ENCODE data around the gene FXYD7. TPM values are rescaled to one million over a fixed set of nuclear protein-coding genes. Genes with fewer than 3 reads are reported as not detected.

Gene FXYD7
- total and polyA plus RNA-seq, 4 experiments from 2014 or later = 5.5 to 11.1 (median 9.9) TPM

GRCh38 chr19:35179830-35180229 is 36.8 kb downstream of the FXYD7 start:
- intact Hi-C loops (cut with micrococcal nuclease) = no loop called here
- Histone ChIP-seq H3K4me1 (ENCODE audit: insufficient read depth, low read length) (peaks cover 27% of the 10 kb centered on the region), H3K27me3 (ENCODE audit: insufficient read depth, low read length) (no peaks in the 10 kb centered on the region), H3K36me3 (ENCODE audit: insufficient read depth, low read length) (no peaks in the 10 kb centered on the region), H3K4me3 (ENCODE audit: low read length in 2 of 2) (no peak overlapping the region), H3K9me3 (ENCODE audit: control insufficient read depth in 1 of 2, low read length in 2 of 2) (no peaks in the 10 kb centered on the region), H3K27ac (ENCODE audit: low read depth, low read length) (no peak overlapping the region)
- DNase-seq = no peak
- H3K27ac Mint-ChIP-seq = peak overlapping the region in 5 of 7 donors; percentile 4 to 94 (median 80)
- H3K27me3 Mint-ChIP-seq = no peaks in the 10 kb centered on the region
- ChIA-PET POLR2A (ENCODE audit: partially characterized antibody) (interaction anchor here (1.3 to 16.0 kb wide), 7 partner anchors 10 to 32 kb away, joined by 3 to 140 read pairs (median 4); partner anchors contain the start of gene FXYD5), CTCF (ENCODE audit: partially characterized antibody) (interaction anchor here (1.1 to 1.9 kb wide), 4 partner anchors 14 to 113 kb away, joined by 3 to 11 read pairs (median 4); partner anchors contain the start of gene FXYD7)
- peaks cover 24 to 62% (median 37%) of the 10 kb centered on the region in 4 donors for H3K4me1 Mint-ChIP-seq
- peak overlapping the region in 5 of 8 donors; percentile 21 to 90 (median 56) for H3K4me3 Mint-ChIP-seq
- peaks cover 0 to 11% of the 10 kb centered on the region in 2 donors for H3K36me3 Mint-ChIP-seq
- H3K9me3 Mint-ChIP-seq = peaks cover 0 to 12% (median 4%) of the 10 kb centered on the region in 8 donors

GRCh38 chr19:35181387-35181786 is 38.3 kb downstream of the FXYD7 start:
- H3K4me3 ChIP-seq (ENCODE audit: low read length in 2 of 2) = no peak overlapping the region
- ChIA-PET POLR2A (ENCODE audit: partially characterized antibody) (interaction anchor here (16.0 kb wide), 1 partner anchor 23 kb away, joined by 140 read pairs; the partner anchor contains the start of gene FXYD5), CTCF (ENCODE audit: partially characterized antibody) (interaction anchor here (1.3 to 2.4 kb wide), 3 partner anchors 13 to 115 kb away, joined by 3 to 5 read pairs (median 4); partner anchors contain the start of gene FXYD7)
- H3K4me1 ChIP-seq (ENCODE audit: insufficient read depth, low read length) = peaks cover 23% of the 10 kb centered on the region
- Mint-ChIP-seq H3K27ac (peak overlapping the region in 2 of 7 donors; percentile 55 to 68), H3K4me1 (peaks cover 20 to 53% (median 30%) of the 10 kb centered on the region in 4 donors), H3K4me3 (no peak overlapping the region), H3K9me3 (peaks cover 0 to 12% (median 3%) of the 10 kb centered on the region in 8 donors), H3K36me3 (peaks cover 0 to 7% of the 10 kb centered on the region in 2 donors), H3K27me3 (no peaks in the 10 kb centered on the region)
- H3K27ac ChIP-seq (ENCODE audit: low read depth, low read length) = no peak overlapping the region
- H3K36me3 ChIP-seq (ENCODE audit: insufficient read depth, low read length) = no peaks in the 10 kb centered on the region
- intact Hi-C loops (cut with micrococcal nuclease) = no loop called here
- no peaks in the 10 kb centered on the region for H3K9me3 ChIP-seq (ENCODE audit: control insufficient read depth in 1 of 2, low read length in 2 of 2)
- H3K27me3 ChIP-seq (ENCODE audit: insufficient read depth, low read length) = no peaks in the 10 kb centered on the region
- DNase-seq = no peak

DNA sequence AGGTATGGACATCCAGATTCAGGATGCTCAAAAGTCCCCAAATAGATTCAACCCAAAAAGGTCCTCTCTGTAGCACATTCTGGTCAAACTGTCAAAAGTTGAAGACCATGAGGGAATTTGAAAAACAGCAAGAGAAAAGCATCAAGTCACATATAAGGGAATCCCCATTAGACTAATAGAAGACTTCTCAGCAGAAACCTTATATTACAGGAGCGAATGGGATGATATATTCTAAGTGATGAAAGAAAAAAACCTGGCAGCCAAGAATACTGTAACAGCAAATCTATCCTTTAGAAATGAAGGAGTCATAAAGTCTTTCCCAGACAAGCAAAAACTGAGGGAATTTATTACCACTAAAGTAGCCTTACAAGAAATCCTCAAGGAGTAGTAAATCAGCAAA is 41.2 kb downstream of the FXYD7 start:
- ChIA-PET CTCF (ENCODE audit: partially characterized antibody) (interaction anchor here (1.7 kb wide), 1 partner anchor 10 kb away, joined by 4 read pairs; no protein-coding TSS in a partner anchor), POLR2A (ENCODE audit: partially characterized antibody) (interaction anchor here (1.7 kb wide), 1 partner anchor 13 kb away, joined by 4 read pairs; no protein-coding TSS in a partner anchor)
- H3K36me3 ChIP-seq (ENCODE audit: insufficient read depth, low read length) = no peaks in the 10 kb centered on the region

GRCh38 chr19:35184884-35185283 is 41.8 kb downstream of the FXYD7 start:
- Histone ChIP-seq H3K27me3 (ENCODE audit: insufficient read depth, low read length) (no peaks in the 10 kb centered on the region), H3K27ac (ENCODE audit: low read depth, low read length) (no peak overlapping the region), H3K9me3 (ENCODE audit: control insufficient read depth in 1 of 2, low read length in 2 of 2) (no peaks in the 10 kb centered on the region), H3K36me3 (ENCODE audit: insufficient read depth, low read length) (no peaks in the 10 kb centered on the region), H3K4me3 (ENCODE audit: low read length in 2 of 2) (no peak overlapping the region), H3K4me1 (ENCODE audit: insufficient read depth, low read length) (peaks cover 11% of the 10 kb centered on the region)
- Mint-ChIP-seq H3K27me3 (no peaks in the 10 kb centered on the region), H3K4me1 (peaks cover 4 to 25% (median 14%) of the 10 kb centered on the region in 4 donors), H3K27ac (peak overlapping the region in 1 of 7 donors; percentile 72), H3K36me3 (no peaks in the 10 kb centered on the region), H3K9me3 (peaks cover 0 to 10% (median 0%) of the 10 kb centered on the region in 8 donors), H3K4me3 (no peak overlapping the region)
- ChIA-PET POLR2A (ENCODE audit: partially characterized antibody) (no interaction called here), CTCF (ENCODE audit: partially characterized antibody) (interaction anchor here (1.0 kb wide), 1 partner anchor 31 kb away, joined by 3 read pairs; no protein-coding TSS in a partner anchor)
- intact Hi-C loops (cut with micrococcal nuclease) = no loop called here
- DNase-seq = no peak

More for the DNA sequence above, 41.2 kb downstream of the FXYD7 start:
- H3K27ac ChIP-seq (ENCODE audit: low read depth, low read length) = no peak overlapping the region
- peaks cover 0 to 10% (median 0%) of the 10 kb centered on the region in 8 donors for H3K9me3 Mint-ChIP-seq
- H3K36me3 Mint-ChIP-seq = no peaks in the 10 kb centered on the region
- no peak overlapping the region for H3K4me3 ChIP-seq (ENCODE audit: low read length in 2 of 2)
- no peaks in the 10 kb centered on the region for H3K27me3 Mint-ChIP-seq
- peaks cover 9 to 30% (median 19%) of the 10 kb centered on the region in 4 donors for H3K4me1 Mint-ChIP-seq
- peaks cover 17% of the 10 kb centered on the region for H3K4me1 ChIP-seq (ENCODE audit: insufficient read depth, low read length)
- H3K9me3 ChIP-seq (ENCODE audit: control insufficient read depth in 1 of 2, low read length in 2 of 2) = no peaks in the 10 kb centered on the region
- intact Hi-C loops (cut with micrococcal nuclease) = no loop called here
- no peaks in the 10 kb centered on the region for H3K27me3 ChIP-seq (ENCODE audit: insufficient read depth, low read length)
- no peak overlapping the region for H3K4me3 Mint-ChIP-seq
- DNase-seq = no peak
- H3K27ac Mint-ChIP-seq = no peak overlapping the region

DNA sequence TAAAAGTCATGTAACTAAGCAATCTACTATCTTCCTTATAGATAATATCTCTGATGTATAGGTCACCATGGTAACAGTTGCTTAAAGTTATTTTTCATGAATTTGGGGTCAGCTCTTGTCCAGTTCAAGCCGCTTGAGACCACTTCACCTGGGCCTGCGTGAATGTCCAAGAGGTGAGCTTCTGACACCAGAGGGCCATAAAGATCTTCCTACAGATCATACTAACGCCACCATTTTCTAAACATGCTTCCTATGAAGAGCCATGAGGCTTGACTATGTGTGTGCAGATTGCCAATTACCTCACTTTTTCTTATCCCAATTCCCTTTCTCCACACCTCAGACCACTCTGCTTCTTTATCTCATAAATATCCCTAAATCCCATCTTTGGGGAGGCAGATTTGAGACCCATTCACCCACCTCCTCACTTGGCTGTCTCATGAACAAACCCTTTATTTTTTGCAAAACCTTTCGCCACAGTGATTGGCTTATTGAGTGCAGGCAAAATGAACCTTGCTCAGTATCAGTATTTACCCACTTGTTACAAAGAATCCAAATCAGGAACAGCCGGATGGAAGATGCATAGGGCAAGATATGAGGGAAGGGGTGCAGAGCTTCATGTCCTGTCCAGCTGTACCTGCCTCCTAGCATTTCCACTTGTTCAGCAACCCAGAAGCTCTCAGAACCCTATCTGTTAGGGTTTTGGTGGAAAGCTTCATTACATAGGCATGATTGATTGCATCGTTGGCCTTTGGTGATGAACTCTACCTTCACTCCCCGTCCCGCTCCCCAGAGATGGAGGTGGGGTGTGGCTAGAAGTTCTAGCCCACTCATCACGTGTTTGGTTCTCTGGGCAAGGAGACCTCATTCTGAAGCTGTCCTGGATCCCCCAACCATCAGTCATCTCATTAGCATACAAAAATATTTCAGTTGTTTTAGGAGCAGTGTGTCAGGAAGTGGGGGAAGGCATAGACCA is 51.2 kb downstream of the FXYD7 start:
- H3K4me3 ChIP-seq (ENCODE audit: low read length in 2 of 2) = no peak overlapping the region
- no peak overlapping the region for H3K27ac ChIP-seq (ENCODE audit: low read depth, low read length)
- H3K4me1 ChIP-seq (ENCODE audit: insufficient read depth, low read length) = peaks cover 9% of the 10 kb centered on the region
- H3K36me3 ChIP-seq (ENCODE audit: insufficient read depth, low read length) = no peaks in the 10 kb centered on the region
- peaks cover 11 to 19% (median 14%) of the 10 kb centered on the region in 4 donors for H3K4me1 Mint-ChIP-seq
- peak overlapping the region in 4 of 7 donors; percentile 7 to 34 (median 22) for H3K27ac Mint-ChIP-seq
- no peak for DNase-seq
- peaks cover 0 to 2% (median 0%) of the 10 kb centered on the region in 8 donors for H3K9me3 Mint-ChIP-seq
- H3K27me3 Mint-ChIP-seq = no peaks in the 10 kb centered on the region
- ChIA-PET POLR2A (ENCODE audit: partially characterized antibody) (interaction anchor here (0.6 to 4.3 kb wide), 10 partner anchors 12 to 72 kb away, joined by 3 to 23 read pairs (median 4); no protein-coding TSS in a partner anchor), CTCF (ENCODE audit: partially characterized antibody) (interaction anchor here (0.7 to 1.9 kb wide), 16 partner anchors 9 to 301 kb away, joined by 3 to 6 read pairs (median 4); partner anchors contain the start of gene FXYD5)
- H3K9me3 ChIP-seq (ENCODE audit: control insufficient read depth in 1 of 2, low read length in 2 of 2) = no peaks in the 10 kb centered on the region
- intact Hi-C loops (cut with micrococcal nuclease) = loop anchor here (2.0 kb wide), 1 partner anchor 17 kb away; no protein-coding TSS in a partner anchor
- H3K27me3 ChIP-seq (ENCODE audit: insufficient read depth, low read length) = no peaks in the 10 kb centered on the region
- H3K4me3 Mint-ChIP-seq = no peak overlapping the region
- H3K36me3 Mint-ChIP-seq = no peaks in the 10 kb centered on the region

GRCh38 chr19:35195830-35196229 is 52.8 kb downstream of the FXYD7 start:
- Mint-ChIP-seq H3K36me3 (no peaks in the 10 kb centered on the region), H3K27me3 (no peaks in the 10 kb centered on the region), H3K27ac (no peak overlapping the region), H3K4me1 (peaks cover 13 to 28% (median 22%) of the 10 kb centered on the region in 4 donors), H3K4me3 (no peak overlapping the region), H3K9me3 (peaks cover 0 to 2% (median 0%) of the 10 kb centered on the region in 8 donors)
- H3K27ac ChIP-seq (ENCODE audit: low read depth, low read length) = no peak overlapping the region
- POLR2A ChIA-PET (ENCODE audit: partially characterized antibody) = interaction anchor here (3.3 to 4.3 kb wide), 2 partner anchors 11 to 17 kb away, joined by 11 to 23 read pairs; no protein-coding TSS in a partner anchor
- no peaks in the 10 kb centered on the region for H3K36me3 ChIP-seq (ENCODE audit: insufficient read depth, low read length)
- H3K4me1 ChIP-seq (ENCODE audit: insufficient read depth, low read length) = peaks cover 9% of the 10 kb centered on the region
- H3K4me3 ChIP-seq (ENCODE audit: low read length in 2 of 2) = no peak overlapping the region
- no peak for DNase-seq
- no peaks in the 10 kb centered on the region for H3K9me3 ChIP-seq (ENCODE audit: control insufficient read depth in 1 of 2, low read length in 2 of 2)
- H3K27me3 ChIP-seq (ENCODE audit: insufficient read depth, low read length) = no peaks in the 10 kb centered on the region
- intact Hi-C loops (cut with micrococcal nuclease) = loop anchor here (2.0 kb wide), 1 partner anchor 15 kb away; no protein-coding TSS in a partner anchor
- CTCF ChIA-PET (ENCODE audit: partially characterized antibody) = no interaction called here
